Fibroblast of villous mesenchyme (primary cell): Measurements from ENCODE around the gene MASTL. TPM values are rescaled to one million over a fixed set of nuclear protein-coding genes. Genes with fewer than 3 reads are reported as not detected.

Source experiments
- DNase-seq: peaks from one replicate; pipeline ENCODE4 v3.0.0-alpha.2; 2010; ENCODE audit warnings: low read depth
- H3K4me3 ChIP-seq: 2 replicates; pipeline ENCODE4 v1.5.1; 2011; ENCODE audit warnings: low read depth, mild to moderate bottlenecking, low read length
- CTCF ChIP-seq: IDR thresholded peaks from 2 replicates; pipeline ENCODE4 v1.5.1; 2012; ENCODE audit warnings: low read depth, mild to moderate bottlenecking, low read length; ENCODE audit not compliant: insufficient read depth
- total RNA-seq: library from RNA; depleted of rRNA; stranded (reverse); fragments of >200 nt; gene quantifications from 2 replicates; pipeline ENCODE4 v1.2.3, GENCODE V29; 2012

Gene MASTL
- total RNA-seq, 1 donor = 18.6 TPM

GRCh38 chr10:27169849-27170248, 14.7 kb downstream of the MASTL start:
- TF ChIP-seq CTCF = no peak
- H3K4me3 ChIP-seq = no peak overlapping the region
- no peak for DNase-seq

GRCh38 chr10:27188259-27188658, 33.1 kb downstream of the MASTL start:
- no peak for DNase-seq
- H3K4me3 ChIP-seq = no peak overlapping the region
- TF ChIP-seq CTCF = no peak

- no peak for TF ChIP-seq CTCF
- no peak for DNase-seq
- H3K4me3 ChIP-seq = no peak overlapping the region
These were observed 33.7 kb downstream of the MASTL start for GRCh38 chr10:27188897-27189296.

- DNase-seq = peak; percentile 18
- TF ChIP-seq CTCF = no peak
- no peak overlapping the region for H3K4me3 ChIP-seq
These were observed 35.4 kb downstream of the MASTL start for GRCh38 chr10:27190508-27190907.

GRCh38 chr10:27192284-27192683, 37.1 kb downstream of the MASTL start:
- DNase-seq = peak; percentile 86
- no peak for TF ChIP-seq CTCF
- H3K4me3 ChIP-seq = no peak overlapping the region

- no peak for TF ChIP-seq CTCF
- no peak overlapping the region for H3K4me3 ChIP-seq
- DNase-seq = peak; percentile 4
These were observed 42.9 kb downstream of the MASTL start for GRCh38 chr10:27197980-27198620.

GRCh38 chr10:27203806-27204205, 48.7 kb downstream of the MASTL start:
- no peak for DNase-seq
- no peak overlapping the region for H3K4me3 ChIP-seq
- TF ChIP-seq CTCF = no peak
